Spleen (tissue), 7 donors: Measurements from ENCODE around the gene C1orf159.

Experiments used
- CTCF ChIP-seq, 11 experiments: fragments of 200-600 bp in 7 of 11; fragments of 450-650 bp in 4 of 11; sonication (generic) in 4 of 11; IDR thresholded peaks in 8 of 11; conservative IDR thresholded peaks in 3 of 11; 1 replicate in 7 of 11; 2 replicates in 4 of 11; pipeline versions ENCODE4 v1.4.0 to v1.8.0; 2016 to 2021; ENCODE audit warnings: antibody characterized with exemption in 11 of 11, inconsistent platforms in 4 of 11, mild to moderate bottlenecking in 1 of 11
- POLR2A ChIP-seq, 3 donors: fragments of 450-650 bp; IDR thresholded peaks; one replicate each; pipeline ENCODE4 v1.5.1; 2017; ENCODE audit warnings: antibody characterized with exemption in 3 of 3, mild to moderate bottlenecking in 1 of 3
- donor health status: DM: no; HTN: no; CAD: no; lungs with moderate emphysema.
- donor health status: DM: no; HTN: no; CAD: no.
- donor health status: DM: no; HTN: no; CAD: no.

- no peak for TF ChIP-seq CTCF (IDR thresholded peaks at IDR 0.05 in 8 of 11, conservative IDR thresholded peaks at IDR 0.05 in 3 of 11)
- TF ChIP-seq POLR2A (IDR thresholded peaks at IDR 0.05), result no peak
Observed at GRCh38 chr1:1072299-1072848, 43.5 kb downstream of the C1orf159 start.
